K562 treated with DMSO at 1 percent for 4 hours (cell line): ENCODE measurements around the gene SMCP. TPM values are rescaled to one million over a fixed set of nuclear protein-coding genes. Genes with fewer than 3 reads are reported as not detected.

Source experiments
- total RNA-seq: library from RNA; unstranded; fragments of 300-600 nt; gene quantifications from 2 replicates; pipeline ENCODE4 v1.2.3, GENCODE V29; 2022; ENCODE audit not compliant: insufficient read depth

SMCP gene, protein sequence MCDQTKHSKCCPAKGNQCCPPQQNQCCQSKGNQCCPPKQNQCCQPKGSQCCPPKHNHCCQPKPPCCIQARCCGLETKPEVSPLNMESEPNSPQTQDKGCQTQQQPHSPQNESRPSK
- total RNA-seq: not detected in 2 replicates

DNA sequence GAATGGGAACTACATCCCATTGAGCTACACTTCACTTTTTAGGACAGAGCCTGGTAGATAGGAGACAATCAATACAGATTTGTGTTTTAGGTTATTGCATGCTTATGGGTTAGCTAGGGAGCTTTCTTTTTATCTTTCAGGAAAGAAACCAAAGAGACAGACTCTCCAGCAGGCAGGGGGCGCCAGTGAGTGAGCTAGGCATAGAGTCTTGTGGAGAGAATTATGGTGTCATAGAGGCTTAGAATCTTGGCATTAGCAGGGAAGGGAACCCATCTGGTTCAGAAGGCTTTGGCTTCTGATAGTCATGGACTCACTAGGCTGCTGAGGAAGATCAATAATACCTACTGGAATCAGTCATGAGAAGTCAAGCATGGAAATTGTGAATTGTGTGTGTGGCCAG is at the start of gene SMCP:
TSS of gene SMCP (plus strand) at position 281 of the 400 bp plus-strand sequence. CDS start 6,101 bp downstream, outside the sequence.

DNA sequence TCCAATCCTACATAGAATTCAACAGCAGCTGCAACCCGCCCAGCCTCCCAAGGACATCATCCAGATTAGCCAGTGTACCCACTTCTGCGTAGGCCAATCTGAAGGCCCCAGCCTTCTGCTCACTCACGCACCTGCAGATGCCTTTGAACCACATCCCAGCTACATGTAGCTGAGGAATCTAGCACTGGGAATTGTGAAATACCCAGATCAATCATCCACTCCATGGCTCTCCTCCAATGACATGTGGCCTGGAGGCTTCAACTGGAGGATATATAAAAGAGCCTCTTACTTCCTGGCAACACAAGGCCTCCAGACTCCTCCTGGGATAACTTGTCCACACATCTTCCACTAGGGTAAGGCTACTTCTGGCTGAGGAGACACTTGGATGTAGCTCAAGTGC is 35.6 kb upstream of the SMCP start, which contains the start of gene LCE6A:
TSS of gene LCE6A (plus strand) at position 301 of the 400 bp plus-strand sequence. CDS start 665 bp downstream, outside the sequence.

DNA sequence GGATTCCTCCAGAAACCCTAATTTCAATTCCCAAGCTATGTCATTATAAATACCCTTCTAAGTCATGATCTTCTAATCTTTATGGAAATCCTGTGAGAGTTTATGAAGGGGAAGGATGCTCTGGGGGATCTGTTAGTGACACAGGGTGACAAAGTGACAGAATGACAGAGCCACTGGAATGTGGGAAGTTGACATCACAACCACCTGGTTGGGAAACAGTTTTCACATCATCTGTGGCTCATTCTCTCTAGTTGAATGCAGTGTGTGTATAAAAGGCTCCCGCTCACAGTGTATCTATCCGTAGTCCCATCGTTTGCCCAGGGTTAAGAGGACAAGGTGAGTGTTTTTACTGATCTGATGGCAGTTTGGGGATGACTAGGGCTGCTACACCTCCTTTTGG is 18.4 kb upstream of the SMCP start, which contains the start of gene LCE7A:
TSS of gene LCE7A (plus strand) at position 301 of the 400 bp plus-strand sequence. CDS start 702 bp downstream, outside the sequence.

DNA sequence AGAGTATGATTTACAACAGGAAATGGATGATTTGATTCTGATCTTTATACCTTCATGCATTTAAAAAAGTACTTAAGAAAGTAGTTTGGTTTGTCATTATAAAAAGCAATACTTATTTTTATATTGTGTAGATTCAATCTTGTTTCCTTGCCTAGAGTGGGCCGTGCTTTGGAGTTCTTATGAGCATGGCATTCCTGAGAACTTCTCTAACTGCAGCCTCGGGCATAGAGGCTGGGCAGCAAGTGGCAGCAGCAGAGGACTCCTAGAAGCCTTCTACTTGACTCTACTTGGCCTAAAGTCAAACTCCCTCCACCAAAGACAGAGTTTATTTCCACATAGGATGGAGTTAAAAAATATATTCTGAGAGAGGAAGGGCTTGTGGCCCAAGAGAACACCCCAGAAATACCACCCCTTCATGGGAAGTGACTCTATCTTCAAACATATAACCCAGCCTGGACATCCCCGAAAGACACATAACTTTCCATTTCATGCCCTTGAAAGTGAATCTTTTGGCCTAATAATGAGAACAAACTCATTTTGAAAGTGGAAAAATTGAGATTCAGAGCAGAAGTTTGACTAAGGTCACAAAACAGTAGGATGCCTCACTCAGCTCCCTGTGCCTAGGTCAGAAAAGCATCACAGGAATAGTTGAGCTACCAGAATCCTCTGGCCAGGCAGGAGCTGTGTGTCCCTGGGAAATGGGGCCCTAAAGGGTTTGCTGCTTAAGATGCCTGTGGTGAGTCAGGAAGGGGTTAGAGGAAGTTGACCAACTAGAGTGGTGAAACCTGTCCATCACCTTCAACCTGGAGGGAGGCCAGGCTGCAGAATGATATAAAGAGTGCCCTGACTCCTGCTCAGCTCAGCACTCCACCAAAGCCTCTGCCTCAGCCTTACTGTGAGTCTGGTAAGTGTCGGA is 29.8 kb downstream of the SMCP start, which contains the start of gene IVL:
TSS of gene IVL (plus strand) at position 861 of the 916 bp plus-strand sequence. CDS start 1,252 bp downstream, outside the sequence.

Other genes starting within 250 kb of the SMCP start
- not detected in 2 replicates for gene LCE2D, start 214.9 kb upstream of the SMCP start, total RNA-seq
- not detected in 2 replicates for gene LCE2C, start 203.0 kb upstream of the SMCP start, total RNA-seq
- gene LCE2B, start 192.2 kb upstream of the SMCP start, total RNA-seq: not detected in 2 replicates
- gene LCE2A, start 180.0 kb upstream of the SMCP start, total RNA-seq: not detected in 2 replicates
- gene LCE4A, start 170.2 kb upstream of the SMCP start, total RNA-seq: not detected in 2 replicates
- gene KPRP, start 120.3 kb upstream of the SMCP start, total RNA-seq: not detected in 2 replicates
- not detected in 2 replicates for gene LCE1F, start 103.2 kb upstream of the SMCP start, total RNA-seq
- not detected in 2 replicates for gene LCE1E, start 92.1 kb upstream of the SMCP start, total RNA-seq
- not detected in 2 replicates for gene LCE1D, start 81.6 kb upstream of the SMCP start, total RNA-seq
- gene LCE1C, start 71.7 kb upstream of the SMCP start, total RNA-seq: not detected in 2 replicates
- gene LCE1B, start 66.4 kb upstream of the SMCP start, total RNA-seq: not detected in 2 replicates
- gene LCE1A, start 50.8 kb upstream of the SMCP start, total RNA-seq: not detected in 2 replicates
- gene LCE6A, start 35.5 kb upstream of the SMCP start, total RNA-seq: not detected in 2 replicates
- not detected in 2 replicates for gene LCE7A, start 18.3 kb upstream of the SMCP start, total RNA-seq
- not detected in 2 replicates for gene IVL, start 30.2 kb downstream of the SMCP start, total RNA-seq
- gene SPRR5, start 68.9 kb downstream of the SMCP start, total RNA-seq: not detected in 2 replicates
- gene SPRR4, start 92.3 kb downstream of the SMCP start, total RNA-seq: not detected in 2 replicates
- not detected in 2 replicates for gene SPRR1A, start 105.8 kb downstream of the SMCP start, total RNA-seq
- gene SPRR3, start 123.4 kb downstream of the SMCP start, total RNA-seq: not detected in 2 replicates
- gene SPRR1B, start 152.9 kb downstream of the SMCP start, total RNA-seq: not detected in 2 replicates
- 36.6 and 103 TPM in 2 replicates for gene SPRR2D, start 162.8 kb downstream of the SMCP start, total RNA-seq
- not detected in 2 replicates for gene SPRR2A, start 179.2 kb downstream of the SMCP start, total RNA-seq
- not detected in 2 replicates for gene SPRR2B, start 193.3 kb downstream of the SMCP start, total RNA-seq
- not detected in 2 replicates for gene SPRR2E, start 216.2 kb downstream of the SMCP start, total RNA-seq
- gene SPRR2F, start 235.2 kb downstream of the SMCP start, total RNA-seq: not detected in 2 replicates